ENCODE measurements around the gene SNX2.

The SNX2 gene

DNA sequence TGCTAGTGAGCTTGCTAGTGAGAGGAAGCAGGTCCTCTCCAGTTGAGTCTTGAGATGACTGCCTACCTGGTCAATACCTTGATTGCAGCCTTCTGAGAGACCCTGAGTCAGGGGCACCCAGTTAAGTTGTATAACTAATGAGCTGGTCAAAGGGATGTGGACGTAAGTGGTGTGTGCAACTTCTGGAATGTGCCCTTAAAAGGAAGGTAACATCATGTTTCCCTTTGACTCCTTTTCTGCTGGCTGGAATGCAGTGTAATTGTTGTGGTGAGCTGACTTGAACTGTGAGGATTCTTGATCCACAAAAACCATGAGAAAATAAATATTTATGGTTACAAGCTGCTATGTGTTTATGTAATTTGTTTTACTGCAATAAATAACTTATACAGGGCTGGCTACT is 2.4 kb upstream of the SNX2 start:
- DNase-seq (ENCODE audit: low read depth): no peak

DNA sequence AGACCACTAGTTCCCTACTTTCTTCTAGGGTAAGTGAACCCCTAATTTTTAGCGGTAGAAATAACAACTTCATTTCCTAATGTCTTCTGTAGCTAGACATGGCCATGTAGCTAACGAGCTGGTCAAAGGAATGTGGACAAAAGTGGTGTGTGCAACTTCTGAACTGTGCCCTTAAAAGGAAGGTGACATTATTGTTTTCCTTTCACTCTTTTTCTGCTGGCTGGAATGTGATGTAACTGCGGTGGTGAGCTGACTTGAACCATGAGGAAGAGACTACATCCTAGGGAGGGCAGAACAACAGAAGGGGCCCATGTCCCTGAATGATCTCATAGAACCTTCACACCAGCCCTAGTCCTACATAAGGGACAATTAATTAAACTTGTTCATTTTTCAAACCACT is 1.3 kb upstream of the SNX2 start:
- DNase-seq (ENCODE audit: low read depth): no peak

GRCh38 chr5:122774519-122774860 is 390 bp upstream of the SNX2 start:
- DNase-seq (ENCODE audit: low read depth): no peak

GRCh38 chr5:122775550-122776542 is 966 bp downstream of the SNX2 start:
- DNase-seq (ENCODE audit: low read depth): no peak

GRCh38 chr5:122778157-122778556 is 3.3 kb downstream of the SNX2 start:
- no peak for DNase-seq (ENCODE audit: low read depth)

DNA sequence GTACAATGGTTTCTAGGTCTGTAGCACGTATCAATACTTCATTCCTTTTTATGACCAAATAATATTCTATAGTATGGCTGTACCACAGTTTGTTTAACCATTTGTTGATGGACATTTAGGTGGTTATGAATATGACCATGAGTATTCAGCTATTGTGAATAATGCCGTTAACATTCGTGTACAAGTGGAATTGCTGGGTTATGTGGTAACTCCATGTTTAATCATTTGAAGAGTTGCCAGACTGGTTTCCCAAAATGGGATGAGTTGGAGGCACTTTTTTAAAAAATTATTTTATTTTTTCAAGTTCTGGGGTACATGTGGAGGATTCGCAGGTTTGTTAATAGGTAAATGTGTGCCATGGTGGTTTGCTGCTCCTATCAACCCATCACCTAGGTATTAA is 4.6 kb downstream of the SNX2 start:
- DNase-seq (ENCODE audit: low read depth): no peak

DNA sequence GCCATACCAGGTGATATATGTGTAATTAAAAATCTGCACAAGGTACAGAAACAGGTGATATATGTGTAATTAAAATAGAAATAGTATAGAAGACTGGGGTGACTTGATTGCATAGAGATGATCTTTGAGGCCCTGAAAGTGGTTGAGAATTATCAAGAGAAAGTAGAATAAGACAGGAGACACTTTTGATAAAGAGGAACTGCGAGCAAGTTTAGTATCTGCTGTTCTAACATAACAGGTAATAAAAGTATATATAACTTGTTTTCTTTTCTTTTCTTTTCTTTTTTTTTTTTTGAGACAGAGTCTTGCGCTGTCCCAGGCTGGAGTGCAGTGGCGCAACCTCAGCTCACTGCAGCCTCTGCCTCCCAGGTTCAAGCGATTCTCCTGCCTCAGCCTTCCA is 5.4 kb downstream of the SNX2 start:
- DNase-seq (ENCODE audit: low read depth): no peak

- no peak for DNase-seq (ENCODE audit: low read depth)
Observed at GRCh38 chr5:122781465-122781864, 6.6 kb downstream of the SNX2 start.

DNA sequence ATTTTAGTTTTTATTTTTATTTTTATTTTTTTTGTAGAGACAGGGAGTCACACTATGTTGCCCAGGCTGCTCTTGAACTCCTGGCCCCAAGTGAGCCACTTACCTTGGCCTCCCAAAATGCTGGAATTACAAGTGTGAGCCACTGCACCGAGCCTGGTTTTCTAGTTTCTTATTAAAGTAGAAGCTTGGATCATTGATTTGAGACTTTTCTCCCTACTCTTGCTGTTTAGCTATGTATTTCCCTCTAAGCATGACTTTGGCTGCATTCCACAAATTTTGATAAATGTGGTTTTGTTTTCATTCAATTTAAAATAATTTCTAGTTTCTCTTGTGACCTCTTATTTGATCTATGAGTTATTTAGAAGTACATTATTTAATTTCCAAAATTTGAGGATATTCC is 10.4 kb downstream of the SNX2 start:
- no peak for DNase-seq (ENCODE audit: low read depth)

- DNase-seq (ENCODE audit: low read depth): no peak
Observed at GRCh38 chr5:122788371-122788770, 13.5 kb downstream of the SNX2 start.

- DNase-seq (ENCODE audit: low read depth): no peak
Observed at GRCh38 chr5:122788996-122789395, 14.1 kb downstream of the SNX2 start.

DNA sequence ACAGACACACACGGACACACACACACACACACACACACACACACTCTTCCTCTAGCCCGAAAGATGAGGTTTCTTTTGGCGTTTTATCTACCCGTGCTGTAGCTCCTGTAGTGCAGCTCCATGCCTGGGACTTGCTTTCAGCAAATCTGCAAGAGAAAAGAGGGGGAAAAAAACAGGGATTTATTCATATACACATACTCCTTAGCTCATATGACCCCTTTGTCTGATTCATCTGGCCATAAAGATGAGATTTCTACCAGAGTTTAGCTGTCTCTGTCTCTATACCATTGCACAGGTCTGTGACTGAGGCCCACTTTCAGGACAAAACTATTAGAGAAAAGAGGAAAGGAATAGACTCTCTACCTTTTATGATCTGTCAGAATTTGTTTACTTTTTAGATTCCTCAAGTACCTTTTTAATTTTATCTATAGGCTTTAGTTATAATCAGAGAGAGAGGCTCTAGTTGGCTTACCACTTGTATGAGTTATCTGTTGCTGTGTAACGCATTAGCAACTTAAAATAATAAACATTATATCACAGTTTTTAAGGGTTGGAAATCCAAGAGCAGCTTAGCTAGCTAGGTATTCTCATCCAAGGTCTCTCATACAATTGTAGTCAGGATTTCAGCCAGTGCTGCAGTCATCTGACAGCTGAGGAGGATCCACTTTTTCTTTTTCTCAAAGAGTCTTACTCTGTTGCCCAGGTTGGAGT is 14.7 kb downstream of the SNX2 start:
- DNase-seq (ENCODE audit: low read depth): no peak

DNA sequence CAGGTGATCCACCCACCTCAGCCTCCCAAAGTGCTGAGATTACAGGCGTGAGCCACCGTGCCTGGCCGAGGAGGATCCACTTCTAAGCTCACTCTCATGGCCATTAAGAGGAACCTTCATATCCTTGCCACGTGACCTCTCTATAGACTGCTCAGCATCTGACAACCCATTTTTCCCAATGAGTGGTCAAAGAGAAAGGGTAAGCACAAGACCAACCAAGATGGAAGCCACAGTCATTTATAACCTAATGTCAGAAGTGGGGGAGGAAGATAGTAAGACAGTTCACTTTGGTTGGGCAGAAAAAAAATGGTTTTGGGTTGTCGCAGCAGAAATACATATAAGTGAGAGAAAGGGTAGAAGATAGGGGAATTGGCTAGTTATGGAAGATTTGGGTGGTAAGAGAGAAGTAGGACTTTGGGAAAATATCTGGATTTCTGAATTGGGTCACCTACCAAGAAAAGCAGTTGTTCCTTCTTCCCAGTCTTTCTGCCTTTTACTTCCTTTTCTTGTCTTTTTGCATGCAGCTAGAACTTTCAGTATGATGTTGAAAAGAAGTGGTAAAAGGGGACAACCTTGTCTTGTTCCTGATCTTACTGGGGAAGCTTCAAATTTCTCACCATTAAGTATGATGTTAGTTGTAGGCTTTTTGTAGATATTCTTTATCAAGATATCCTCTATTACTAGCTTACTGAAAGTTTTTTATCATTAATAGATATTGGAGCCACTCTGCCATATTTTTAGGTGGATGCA is 15.6 kb downstream of the SNX2 start:
- DNase-seq (ENCODE audit: low read depth): no peak

DNA sequence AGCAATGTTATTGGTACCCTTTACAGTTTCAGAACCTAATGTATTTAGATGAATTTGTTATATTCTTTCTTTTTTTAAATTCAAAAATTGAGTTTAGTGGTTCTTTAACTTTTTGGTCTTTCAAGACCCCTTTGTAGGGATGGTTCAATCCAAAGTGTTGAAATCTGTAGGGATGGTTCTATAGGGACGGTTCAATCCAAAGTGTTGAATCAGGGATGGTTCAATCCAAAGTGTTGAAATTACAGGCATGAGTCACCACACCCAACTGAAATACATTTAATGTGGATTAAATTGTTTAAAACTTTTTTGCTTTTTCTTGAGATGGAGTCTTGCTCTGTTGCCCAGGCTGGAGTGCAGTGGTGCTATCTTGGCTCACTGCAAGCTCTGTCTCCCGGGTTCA is 30.6 kb downstream of the SNX2 start:
- no peak for DNase-seq (ENCODE audit: low read depth)

DNA sequence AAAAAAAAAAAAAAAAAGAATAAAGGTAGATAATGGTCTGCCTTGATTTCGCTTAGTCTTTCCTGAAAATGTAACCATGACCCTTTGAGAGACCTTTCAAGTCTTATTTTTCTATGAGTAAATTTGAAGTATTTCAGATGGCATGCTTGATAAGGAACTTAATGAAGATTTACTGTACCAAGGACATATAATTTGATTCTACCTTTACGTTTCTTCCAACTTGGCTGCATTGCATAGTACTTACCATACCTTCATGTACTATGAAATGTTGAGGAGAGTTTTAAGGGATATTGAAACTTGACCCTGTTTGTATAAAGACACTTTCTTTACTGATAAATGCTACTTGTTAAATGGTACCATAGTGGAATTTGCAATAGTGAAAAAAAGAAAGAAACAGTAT is 35.5 kb downstream of the SNX2 start:
- no peak for DNase-seq (ENCODE audit: low read depth)

GRCh38 chr5:122815218-122815767 is 40.4 kb downstream of the SNX2 start:
- DNase-seq (ENCODE audit: low read depth): no peak

- DNase-seq (ENCODE audit: low read depth): no peak
Observed at GRCh38 chr5:122816756-122817155, 41.9 kb downstream of the SNX2 start.

DNA sequence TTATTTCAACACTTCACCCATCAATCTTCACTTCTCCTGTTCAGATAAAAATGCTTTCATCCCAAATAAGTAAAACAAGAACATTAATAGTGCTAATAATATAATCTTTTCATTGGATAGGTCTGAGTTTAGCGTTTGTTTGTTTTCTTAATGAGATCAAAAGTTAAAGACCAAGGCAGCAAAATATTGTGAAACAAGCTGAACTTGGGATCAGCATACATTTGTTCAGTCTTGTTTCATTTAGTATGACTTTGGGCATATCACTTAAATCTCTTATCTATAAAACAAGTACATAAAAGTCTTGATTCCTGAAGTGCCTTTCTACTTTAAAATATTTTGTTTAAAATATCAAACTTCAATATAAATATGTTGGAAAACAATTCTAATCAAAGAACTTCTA is 57.1 kb downstream of the SNX2 start:
- DNase-seq (ENCODE audit: low read depth): no peak

GRCh38 chr5:122835681-122836080 is 60.8 kb downstream of the SNX2 start:
- no peak for DNase-seq (ENCODE audit: low read depth)

GRCh38 chr5:122836947-122837346 is 62.1 kb downstream of the SNX2 start:
- DNase-seq (ENCODE audit: low read depth): no peak

DNA sequence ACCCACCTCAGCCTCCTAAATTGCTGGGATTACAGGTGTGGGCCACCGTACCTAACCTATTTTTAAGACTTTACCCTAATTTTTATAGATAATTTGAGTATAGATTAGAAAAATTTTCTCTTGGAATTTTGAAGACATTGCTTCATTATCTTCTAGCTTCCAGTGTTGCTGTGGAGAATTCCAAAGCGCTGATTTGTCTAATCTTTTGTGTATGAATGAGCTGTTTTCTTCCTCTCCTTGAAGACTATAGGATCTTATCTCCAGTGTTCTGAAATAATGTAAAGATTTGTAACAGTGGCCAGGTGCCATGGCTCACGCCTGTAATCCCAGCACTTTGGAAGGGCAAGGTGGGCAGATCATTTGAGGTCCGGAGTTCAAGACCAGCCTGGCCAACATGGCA is 64.9 kb downstream of the SNX2 start:
- DNase-seq (ENCODE audit: low read depth): no peak

DNA sequence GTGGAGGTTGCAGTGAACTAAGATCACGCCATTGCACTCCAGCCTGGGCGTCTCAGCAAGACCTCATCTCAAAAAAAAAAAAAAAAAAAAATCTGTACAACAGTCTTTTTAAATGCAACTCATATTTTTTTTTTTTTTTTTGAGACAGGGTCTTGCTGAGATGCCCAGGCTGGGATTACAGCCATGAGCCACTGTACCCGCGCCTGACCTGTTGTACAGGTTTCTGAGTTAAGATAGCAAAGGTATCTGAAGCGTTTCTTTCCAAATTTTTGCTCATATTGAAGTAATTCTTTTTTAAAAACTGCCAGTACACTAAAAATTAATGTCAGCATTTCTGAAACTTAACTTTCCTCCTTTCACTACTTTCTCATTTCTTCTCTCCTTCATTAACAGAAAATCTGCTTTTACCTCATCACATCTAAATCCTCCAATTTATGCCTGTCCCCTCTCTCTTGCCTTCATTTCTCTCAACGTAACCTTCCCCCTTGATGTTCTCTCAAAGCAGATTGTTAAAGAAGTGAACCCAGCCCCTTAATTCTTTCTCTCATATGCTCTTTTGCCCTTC is 67.2 kb downstream of the SNX2 start:
- no peak for DNase-seq (ENCODE audit: low read depth)

Data from activated T-cell treated with anti-CD3 and anti-CD28 coated beads for 1 hour (primary cell).